Stimulated activated CD4-positive, alpha-beta T cell treated with anti-CD3 and anti-CD28 coated beads, Interleukin-1b, Interleukin-23, amount 100 ng/mL, for 1 hour (primary cell): Measurements from ENCODE around the gene GOLGA8G.
"Not testable (repeated sequence)": the region's sequence is repeated elsewhere in the genome, so short reads cannot be mapped to it uniquely, and the experiment has no call there.

Experiments used
- DNase-seq, 2 donors: peaks; one replicate each; pipeline ENCODE4 v3.0.0-alpha.2; 2020; ENCODE audit warnings: low read depth in 2 of 2

GOLGA8G gene, protein sequence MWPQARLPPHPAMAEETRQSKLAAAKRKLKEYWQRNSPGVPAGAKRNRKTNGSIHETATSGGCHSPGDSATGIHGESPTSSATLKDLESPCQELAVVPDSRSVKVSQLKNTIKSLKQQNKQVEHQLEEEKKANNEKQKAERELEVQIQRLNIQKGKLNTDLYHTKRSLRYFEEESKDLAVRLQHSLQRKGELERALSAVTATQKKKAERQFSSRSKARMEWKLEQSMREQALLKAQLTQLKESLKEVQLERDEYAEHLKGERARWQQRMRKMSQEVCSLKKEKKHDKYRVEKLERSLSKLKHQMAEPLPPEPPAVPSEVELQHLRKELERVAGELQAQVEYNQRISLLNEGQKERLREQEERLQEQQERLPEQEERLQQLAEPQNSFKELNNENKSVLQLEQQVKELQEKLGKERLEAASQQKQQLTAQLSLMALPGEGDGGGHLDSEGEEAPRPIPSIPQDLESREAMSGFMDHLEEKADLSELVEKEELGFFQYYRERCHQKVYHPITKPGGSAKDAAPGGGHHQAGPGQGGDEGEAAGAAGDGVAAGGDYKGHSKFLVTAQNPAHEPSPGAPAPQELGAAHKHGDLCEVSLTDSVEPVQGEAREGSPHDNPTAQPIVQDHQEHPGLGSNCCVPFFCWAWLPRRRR

GRCh38 chr15:28532954-28533353 lies at the start of gene GOLGA8G:
TSS of gene GOLGA8G (minus strand) at chr15:28532971. CDS start at chr15:28532909, 62 bp downstream.
- DNase-seq, result not testable (repeated sequence)

- DNase-seq, result not testable (repeated sequence)
These were observed 40.6 kb upstream of the GOLGA8G start for GRCh38 chr15:28573351-28573750.

- DNase-seq, result not testable (repeated sequence)
These were observed 20.5 kb upstream of the GOLGA8G start, which contains the start of gene GOLGA6L25 for GRCh38 chr15:28553268-28553667. TSS of gene GOLGA6L25 (plus strand) at chr15:28553568. CDS start at chr15:28553629, 61 bp downstream.

GRCh38 chr15:28515208-28515607 lies 17.6 kb downstream of the GOLGA8G start:
- not testable (repeated sequence) for DNase-seq

GRCh38 chr15:28514128-28514527 lies 18.6 kb downstream of the GOLGA8G start:
- DNase-seq, result not testable (repeated sequence)

DNA sequence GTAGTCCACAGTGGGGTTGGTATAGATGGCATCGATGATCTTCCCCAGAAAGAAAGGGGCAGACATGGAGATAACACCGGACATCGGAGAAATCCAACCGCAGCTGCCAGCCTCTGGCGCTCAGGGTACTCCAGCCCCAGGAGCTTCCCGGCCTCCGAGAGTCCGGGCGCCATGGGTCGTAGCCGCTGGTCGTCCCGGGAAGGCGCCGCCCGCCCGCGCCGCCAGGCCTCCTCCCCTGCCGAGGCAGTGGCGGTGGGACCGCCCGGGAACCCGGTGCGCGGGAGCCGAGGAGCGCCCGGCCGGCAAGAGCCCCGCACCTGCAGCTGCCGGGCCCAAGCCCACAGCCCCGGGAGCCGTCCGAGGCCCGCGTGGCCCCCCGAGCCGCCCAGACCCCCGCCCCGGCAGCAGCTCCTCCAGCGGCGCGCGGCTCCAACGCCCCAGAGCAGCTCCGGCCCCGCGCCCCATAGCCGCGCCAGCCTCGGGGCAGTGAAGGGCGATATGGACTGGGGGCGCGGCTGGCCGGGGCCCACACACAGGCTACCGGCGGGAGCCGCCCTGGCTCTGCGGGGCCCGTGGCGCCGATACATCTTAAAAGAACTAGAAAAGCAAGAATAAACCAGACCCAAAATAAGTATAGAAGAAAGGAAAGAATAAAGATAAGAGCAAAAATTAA lies 24.4 kb downstream of the GOLGA8G start:
- not testable (repeated sequence) for DNase-seq

GRCh38 chr15:28481340-28481739 lies 51.4 kb downstream of the GOLGA8G start:
- not testable (repeated sequence) for DNase-seq
